ENCODE results near the gene GCN1.
"Not testable (repeated sequence)": the region's sequence is repeated elsewhere in the genome, so short reads cannot be mapped to it uniquely, and the experiment has no call there.

Gene GCN1

GRCh38 chr12:120215766-120216735, 21.5 kb upstream of the GCN1 start:
- no peak for DNase-seq (ENCODE audit: extremely low spot score, insufficient read length, low read depth)
- FAIRE-seq, result no peak

- DNase-seq (ENCODE audit: extremely low spot score, insufficient read length, low read depth), result no peak
- no peak for FAIRE-seq
These were observed 20.8 kb upstream of the GCN1 start for GRCh38 chr12:120215357-120215735.

GRCh38 chr12:120214626-120215356, 20.3 kb upstream of the GCN1 start:
- DNase-seq (ENCODE audit: extremely low spot score, insufficient read length, low read depth), result no peak
- no peak for FAIRE-seq

GRCh38 chr12:120213758-120214157, 19.2 kb upstream of the GCN1 start:
- DNase-seq (ENCODE audit: extremely low spot score, insufficient read length, low read depth) (no peak), FAIRE-seq (no peak)

GRCh38 chr12:120213182-120213581, 18.7 kb upstream of the GCN1 start:
- DNase-seq (ENCODE audit: extremely low spot score, insufficient read length, low read depth); FAIRE-seq: not testable (repeated sequence)

GRCh38 chr12:120212301-120212700, 17.8 kb upstream of the GCN1 start:
- FAIRE-seq, result no peak
- DNase-seq (ENCODE audit: extremely low spot score, insufficient read length, low read depth), result no peak

GRCh38 chr12:120211904-120212283, 17.4 kb upstream of the GCN1 start:
- FAIRE-seq, result no peak
- DNase-seq (ENCODE audit: extremely low spot score, insufficient read length, low read depth), result no peak

- FAIRE-seq (no peak), DNase-seq (ENCODE audit: extremely low spot score, insufficient read length, low read depth) (no peak)
These were observed 16.9 kb upstream of the GCN1 start for GRCh38 chr12:120211243-120211903.

GRCh38 chr12:120209851-120210250, 15.3 kb upstream of the GCN1 start:
- DNase-seq (ENCODE audit: extremely low spot score, insufficient read length, low read depth), result no peak
- FAIRE-seq, result no peak

GRCh38 chr12:120207227-120207626, 12.7 kb upstream of the GCN1 start:
- FAIRE-seq (no peak), DNase-seq (ENCODE audit: extremely low spot score, insufficient read length, low read depth) (no peak)

GRCh38 chr12:120206781-120207180, 12.3 kb upstream of the GCN1 start:
- not testable (repeated sequence) for FAIRE-seq; DNase-seq (ENCODE audit: extremely low spot score, insufficient read length, low read depth)

GRCh38 chr12:120206228-120206627, 11.7 kb upstream of the GCN1 start:
- no peak for DNase-seq (ENCODE audit: extremely low spot score, insufficient read length, low read depth)
- no peak for FAIRE-seq

- no peak for FAIRE-seq
- DNase-seq (ENCODE audit: extremely low spot score, insufficient read length, low read depth), result no peak
These were observed 9.7 kb upstream of the GCN1 start for GRCh38 chr12:120204171-120204570.

GRCh38 chr12:120200364-120200800, 5.9 kb upstream of the GCN1 start:
- DNase-seq (ENCODE audit: extremely low spot score, insufficient read length, low read depth) (no peak), FAIRE-seq (no peak)

- no peak for DNase-seq (ENCODE audit: extremely low spot score, insufficient read length, low read depth)
- no peak for FAIRE-seq
These were observed 5.2 kb upstream of the GCN1 start for GRCh38 chr12:120199595-120200306.

- FAIRE-seq, result no peak
- DNase-seq (ENCODE audit: extremely low spot score, insufficient read length, low read depth), result no peak
These were observed 4.5 kb upstream of the GCN1 start for GRCh38 chr12:120199025-120199424.

GRCh38 chr12:120197542-120197887, 3.0 kb upstream of the GCN1 start:
- DNase-seq (ENCODE audit: extremely low spot score, insufficient read length, low read depth), result no peak
- FAIRE-seq, result no peak

GRCh38 chr12:120196817-120197541, 2.5 kb upstream of the GCN1 start:
- DNase-seq (ENCODE audit: extremely low spot score, insufficient read length, low read depth); FAIRE-seq: not testable (repeated sequence)

GRCh38 chr12:120196363-120196762, 1.8 kb upstream of the GCN1 start:
- DNase-seq (ENCODE audit: extremely low spot score, insufficient read length, low read depth) (no peak), FAIRE-seq (no peak)

- no peak for DNase-seq (ENCODE audit: extremely low spot score, insufficient read length, low read depth)
- no peak for FAIRE-seq
These were observed 335 bp downstream of the GCN1 start for GRCh38 chr12:120194226-120194533.

Data from GM18507 (cell line).